HG03097 (cell line): ENCODE data around the gene KCTD3.

Source experiments
- ATAC-seq: cut with Tn5 transposase; IDR thresholded peaks from one replicate; pipeline ENCODE4 v1.9.1; 2021; ENCODE audit not compliant: unreplicated experiment, low FRiP score

Gene KCTD3

GRCh38 chr1:215566556-215567490, at the start of gene KCTD3:
KCTD3 (plus strand) TSS chr1:215567304; CDS start chr1:215567686, 382 bp downstream.
- peak; percentile 69 for ATAC-seq

- ATAC-seq: no peak
Measured at GRCh38 chr1:215517441-215517891, 49.6 kb upstream of the KCTD3 start.

GRCh38 chr1:215518594-215518993, 48.5 kb upstream of the KCTD3 start:
- no peak for ATAC-seq

GRCh38 chr1:215521279-215521678, 45.8 kb upstream of the KCTD3 start:
- no peak for ATAC-seq

GRCh38 chr1:215523128-215523861, 43.8 kb upstream of the KCTD3 start:
- no peak for ATAC-seq

- ATAC-seq: no peak
Measured at GRCh38 chr1:215523906-215524305, 43.2 kb upstream of the KCTD3 start.

- no peak for ATAC-seq
Measured at GRCh38 chr1:215526147-215526845, 40.8 kb upstream of the KCTD3 start.

- no peak for ATAC-seq
Measured at GRCh38 chr1:215526846-215527151, 40.3 kb upstream of the KCTD3 start.

- peak; percentile 48 for ATAC-seq
Measured at GRCh38 chr1:215529111-215529510, 38.0 kb upstream of the KCTD3 start.

GRCh38 chr1:215529571-215529970, 37.5 kb upstream of the KCTD3 start:
- no peak for ATAC-seq

GRCh38 chr1:215530401-215530984, 36.6 kb upstream of the KCTD3 start:
- no peak for ATAC-seq

GRCh38 chr1:215539803-215540570, 27.1 kb upstream of the KCTD3 start:
- ATAC-seq: no peak

GRCh38 chr1:215542301-215542700, 24.8 kb upstream of the KCTD3 start:
- ATAC-seq: no peak

GRCh38 chr1:215543191-215543606, 23.9 kb upstream of the KCTD3 start:
- peak; percentile 99 for ATAC-seq

GRCh38 chr1:215543806-215544205, 23.3 kb upstream of the KCTD3 start:
- ATAC-seq: no peak

- ATAC-seq: no peak
Measured at GRCh38 chr1:215544566-215544965, 22.5 kb upstream of the KCTD3 start.

GRCh38 chr1:215545096-215545495, 22.0 kb upstream of the KCTD3 start:
- no peak for ATAC-seq

- no peak for ATAC-seq
Measured at GRCh38 chr1:215547011-215547410, 20.1 kb upstream of the KCTD3 start.

GRCh38 chr1:215551806-215552205, 15.3 kb upstream of the KCTD3 start:
- ATAC-seq: no peak

GRCh38 chr1:215554865-215555264, 12.2 kb upstream of the KCTD3 start:
- ATAC-seq: no peak
